A172 (cell line): ENCODE measurements around the gene EPN3. TPM values are rescaled to one million over a fixed set of nuclear protein-coding genes. Genes with fewer than 3 reads are reported as not detected.

Source experiments
- DNase-seq: peaks from one replicate; pipeline ENCODE4 v3.0.0-alpha.2; 2015; ENCODE audit warnings: low spot score
- total RNA-seq: library from RNA; depleted of rRNA; stranded (reverse); fragments of >200 nt; shearing (Covaris generic); gene quantifications from 2 replicates; pipeline ENCODE4 v1.2.3, GENCODE V29; 2014; rRNA removed

EPN3 gene
- total RNA-seq, 1 experiment from 2014 or later = not detected

GRCh38 chr17:50588391-50589049, 56.0 kb downstream of the EPN3 start:
- DNase-seq = no peak

- DNase-seq = no peak
Observed at GRCh38 chr17:50589095-50589705, 56.7 kb downstream of the EPN3 start.

- no peak for DNase-seq
Observed at GRCh38 chr17:50590946-50591737, 58.6 kb downstream of the EPN3 start.

- no peak for DNase-seq
Observed at GRCh38 chr17:50593321-50593720, 60.8 kb downstream of the EPN3 start.

Other genes with a start within 250 kb of the EPN3 start
- gene XYLT2, start 186.6 kb upstream of the EPN3 start, total RNA-seq = 49.0 and 51.0 TPM in 2 replicates
- 109 and 138 TPM in 2 replicates for gene MRPL27, start 159.6 kb upstream of the EPN3 start, total RNA-seq
- 12.8 and 15.8 TPM in 2 replicates for gene EME1, start 159.5 kb upstream of the EPN3 start, total RNA-seq
- 259 and 262 TPM in 2 replicates for gene LRRC59, start 135.2 kb upstream of the EPN3 start, total RNA-seq
- gene ACSF2, start 106.5 kb upstream of the EPN3 start, total RNA-seq = 40.4 and 41.0 TPM in 2 replicates
- gene CHAD, start 63.9 kb upstream of the EPN3 start, total RNA-seq = not detected in 2 replicates
- 16.0 and 16.6 TPM in 2 replicates for gene RSAD1, start 53.9 kb upstream of the EPN3 start, total RNA-seq
- gene MYCBPAP, start 24.3 kb upstream of the EPN3 start, total RNA-seq = not detected in 2 replicates
- gene SPATA20, start 14.4 kb downstream of the EPN3 start, total RNA-seq = 80.7 and 97.7 TPM in 2 replicates
- gene CACNA1G, start 28.0 kb downstream of the EPN3 start, total RNA-seq = 0.17 and 0.81 TPM in 2 replicates
- gene ABCC3, start 102.1 kb downstream of the EPN3 start, total RNA-seq = 28.1 and 35.0 TPM in 2 replicates
- 43.4 and 54.6 TPM in 2 replicates for gene ANKRD40, start 175.2 kb downstream of the EPN3 start, total RNA-seq
- 58.6 and 63.2 TPM in 2 replicates for gene LUC7L3, start 186.9 kb downstream of the EPN3 start, total RNA-seq
- gene ANKRD40CL, start 234.8 kb downstream of the EPN3 start, total RNA-seq = not detected in 2 replicates